Measurements from ENCODE around the gene WNT7A. TPM values are rescaled to one million over a fixed set of nuclear protein-coding genes. Genes with fewer than 3 reads are reported as not detected.

The WNT7A gene
- total RNA-seq, 3 donors from 2014 or later, result not detected

DNA sequence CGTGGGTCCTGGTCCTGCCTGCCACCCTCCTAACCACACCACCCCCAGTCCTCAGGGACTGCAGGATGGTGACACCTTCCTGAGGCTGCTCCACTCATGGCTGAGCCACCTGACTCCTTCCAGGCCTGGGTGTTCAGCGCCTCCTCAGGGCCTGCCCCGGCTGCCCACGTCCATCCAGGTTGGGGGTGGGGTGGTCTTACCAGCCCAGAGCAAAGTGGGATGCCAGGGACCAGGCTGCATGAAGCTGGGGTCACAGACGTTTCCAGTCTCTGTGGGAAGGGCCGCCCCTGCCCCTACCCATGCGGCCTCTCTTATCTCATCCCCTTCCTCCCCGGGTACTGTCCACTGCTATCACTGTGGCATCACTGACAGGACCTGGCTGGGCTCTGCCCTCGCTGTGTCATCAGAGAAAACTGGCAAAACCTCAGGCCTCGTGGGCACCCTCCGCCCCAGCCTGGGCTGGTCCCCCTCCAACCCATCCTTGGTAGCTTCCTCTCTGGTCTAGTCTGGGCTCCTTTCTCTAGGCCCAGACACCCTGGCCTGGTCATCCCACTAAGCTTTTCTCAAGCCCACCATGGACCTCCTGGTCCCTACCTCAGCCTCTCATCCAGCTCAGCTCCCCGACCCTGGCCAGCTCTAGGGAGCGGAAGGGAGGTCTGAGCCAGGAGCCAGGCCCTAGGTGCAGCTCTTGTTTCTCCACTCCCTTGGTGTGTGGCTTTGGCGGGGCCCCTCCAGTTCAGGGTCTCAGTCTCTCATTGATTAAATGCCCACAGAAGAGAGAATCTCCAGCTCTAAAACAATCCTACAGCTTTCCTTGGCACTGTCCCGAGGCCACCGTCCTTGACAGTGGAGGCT, 32.9 kb downstream of the WNT7A start:
- Histone ChIP-seq H3K4me1 (no peaks in the 10 kb centered on the region), H3K27me3 (peaks cover 0 to 17% of the 10 kb centered on the region in 2 donors), H3K36me3 (no peaks in the 10 kb centered on the region), H3K4me3 (no peak overlapping the region), H3K27ac (no peak overlapping the region), H3K9me3 (no peaks in the 10 kb centered on the region)
- no peak for TF ChIP-seq CTCF (IDR thresholded peaks at IDR 0.05)
- TF ChIP-seq POLR2A (IDR thresholded peaks at IDR 0.05), result no peak
- TF ChIP-seq POLR2AphosphoS5 (IDR thresholded peaks at IDR 0.05), result no peak
- DNase-seq (ENCODE audit: low spot score in 2 of 2), result no peak
- intact Hi-C loops (cut with DNase I; ENCODE audit: low total_unique reads), result no loop called here

GRCh38 chr3:13846238-13846637, 33.6 kb downstream of the WNT7A start:
- Histone ChIP-seq H3K27me3 (peaks cover 0 to 18% of the 10 kb centered on the region in 2 donors), H3K27ac (no peak overlapping the region), H3K36me3 (no peaks in the 10 kb centered on the region), H3K4me3 (no peak overlapping the region), H3K9me3 (no peaks in the 10 kb centered on the region), H3K4me1 (no peaks in the 10 kb centered on the region)
- intact Hi-C loops (cut with DNase I; ENCODE audit: low total_unique reads), result no loop called here
- TF ChIP-seq POLR2A (IDR thresholded peaks at IDR 0.05) (no peak), POLR2AphosphoS5 (IDR thresholded peaks at IDR 0.05) (no peak), CTCF (IDR thresholded peaks at IDR 0.05) (no peak)
- DNase-seq (ENCODE audit: low spot score in 2 of 2), result no peak

GRCh38 chr3:13845806-13846205, 34.1 kb downstream of the WNT7A start:
- intact Hi-C loops (cut with DNase I; ENCODE audit: low total_unique reads), result no loop called here
- H3K27me3 ChIP-seq, result peaks cover 0 to 18% of the 10 kb centered on the region in 2 donors
- H3K4me3 ChIP-seq, result no peak overlapping the region
- DNase-seq (ENCODE audit: low spot score in 2 of 2), result no peak
- no peak overlapping the region for H3K27ac ChIP-seq
- no peaks in the 10 kb centered on the region for H3K36me3 ChIP-seq
- no peak for TF ChIP-seq POLR2A (IDR thresholded peaks at IDR 0.05)
- TF ChIP-seq CTCF (IDR thresholded peaks at IDR 0.05), result no peak
- no peak for TF ChIP-seq POLR2AphosphoS5 (IDR thresholded peaks at IDR 0.05)
- no peaks in the 10 kb centered on the region for H3K4me1 ChIP-seq
- H3K9me3 ChIP-seq, result no peaks in the 10 kb centered on the region

DNA sequence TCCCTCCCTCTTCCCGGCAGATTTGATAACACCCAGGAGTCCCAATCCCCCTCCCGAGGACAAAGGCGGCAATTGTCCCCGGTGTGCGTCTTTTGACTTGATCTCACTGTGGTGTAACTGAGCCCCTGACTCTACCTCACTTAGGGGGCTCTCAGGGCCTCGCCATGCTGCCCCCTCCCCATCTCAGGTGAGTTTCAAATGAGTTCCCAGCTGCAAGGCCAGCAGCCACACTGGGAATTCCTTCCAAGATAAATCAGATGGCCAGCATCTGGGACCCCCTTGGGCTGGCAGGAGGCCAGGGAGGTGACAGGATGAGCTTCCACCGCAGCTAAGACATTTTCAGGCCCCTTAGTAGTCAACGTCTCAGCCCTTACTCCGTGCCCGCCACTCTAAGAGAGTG, 35.0 kb downstream of the WNT7A start:
- no peaks in the 10 kb centered on the region for H3K9me3 ChIP-seq
- TF ChIP-seq POLR2A (IDR thresholded peaks at IDR 0.05) (no peak), POLR2AphosphoS5 (IDR thresholded peaks at IDR 0.05) (no peak), CTCF (IDR thresholded peaks at IDR 0.05) (no peak)
- intact Hi-C loops (cut with DNase I; ENCODE audit: low total_unique reads), result no loop called here
- H3K4me1 ChIP-seq, result no peaks in the 10 kb centered on the region
- H3K4me3 ChIP-seq, result no peak overlapping the region
- H3K27ac ChIP-seq, result no peak overlapping the region
- H3K36me3 ChIP-seq, result no peaks in the 10 kb centered on the region
- peaks cover 0 to 18% of the 10 kb centered on the region in 2 donors for H3K27me3 ChIP-seq
- no peak for DNase-seq (ENCODE audit: low spot score in 2 of 2)

GRCh38 chr3:13844286-13844685, 35.6 kb downstream of the WNT7A start:
- H3K36me3 ChIP-seq, result no peaks in the 10 kb centered on the region
- TF ChIP-seq CTCF (IDR thresholded peaks at IDR 0.05) (no peak), POLR2AphosphoS5 (IDR thresholded peaks at IDR 0.05) (no peak)
- H3K4me1 ChIP-seq, result no peaks in the 10 kb centered on the region
- no peak for DNase-seq (ENCODE audit: low spot score in 2 of 2)
- intact Hi-C loops (cut with DNase I; ENCODE audit: low total_unique reads), result no loop called here
- H3K27ac ChIP-seq, result no peak overlapping the region
- H3K27me3 ChIP-seq, result peaks cover 0 to 18% of the 10 kb centered on the region in 2 donors
- no peaks in the 10 kb centered on the region for H3K9me3 ChIP-seq
- H3K4me3 ChIP-seq, result no peak overlapping the region

Data from breast epithelium (tissue), 4 donors.